GM18526 (cell line): ENCODE data around the gene FIZ1.

ENCODE experiments used
- POLR2A ChIP-seq: IDR thresholded peaks from 3 replicates; pipeline ENCODE4 v1.6.1; 2011; ENCODE audit not compliant: insufficient read length; ENCODE audit errors: extremely low read depth

FIZ1 gene

DNA sequence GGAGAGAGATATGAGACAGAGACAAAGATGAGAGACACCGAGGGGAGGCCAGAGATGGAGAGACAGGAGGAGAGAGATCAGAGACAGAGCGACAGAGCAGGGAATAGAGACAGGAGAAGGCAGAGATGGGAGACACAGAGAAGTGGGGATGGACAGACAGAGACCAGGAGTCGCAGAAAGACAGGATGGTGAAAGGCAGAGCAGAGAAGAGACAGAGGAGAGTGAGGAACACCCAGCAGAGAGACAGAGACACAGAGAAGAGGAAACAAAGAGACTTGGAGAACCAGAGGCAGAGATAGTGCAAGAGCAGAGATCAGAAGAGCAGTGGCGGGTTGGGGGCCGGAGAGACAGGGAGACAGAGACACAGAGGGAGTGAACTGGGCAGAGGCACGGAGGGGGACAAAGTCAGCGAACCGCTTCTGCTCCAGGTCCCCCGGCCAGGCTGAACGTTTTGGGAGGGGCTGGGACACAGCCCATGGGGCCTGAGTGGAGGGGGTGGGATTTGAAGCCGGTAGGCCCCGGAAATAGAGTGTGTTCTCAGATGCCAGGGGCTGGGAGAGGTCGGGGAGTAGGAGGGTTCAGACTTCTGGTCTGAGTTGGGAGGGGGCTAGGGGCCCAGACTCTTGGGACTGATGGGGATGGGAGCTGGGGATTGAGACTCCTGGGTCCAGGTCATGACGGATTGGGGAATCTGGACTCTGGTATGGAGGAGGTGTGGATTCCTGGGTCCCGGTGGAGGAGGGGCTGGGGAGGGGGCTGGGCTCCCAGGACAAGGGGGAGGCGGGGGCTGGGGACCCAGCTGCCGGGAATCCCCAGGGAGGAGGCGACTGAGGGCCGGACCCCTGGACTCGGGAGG lies 19.3 kb downstream of the FIZ1 start:
- no peak for TF ChIP-seq POLR2A

DNA sequence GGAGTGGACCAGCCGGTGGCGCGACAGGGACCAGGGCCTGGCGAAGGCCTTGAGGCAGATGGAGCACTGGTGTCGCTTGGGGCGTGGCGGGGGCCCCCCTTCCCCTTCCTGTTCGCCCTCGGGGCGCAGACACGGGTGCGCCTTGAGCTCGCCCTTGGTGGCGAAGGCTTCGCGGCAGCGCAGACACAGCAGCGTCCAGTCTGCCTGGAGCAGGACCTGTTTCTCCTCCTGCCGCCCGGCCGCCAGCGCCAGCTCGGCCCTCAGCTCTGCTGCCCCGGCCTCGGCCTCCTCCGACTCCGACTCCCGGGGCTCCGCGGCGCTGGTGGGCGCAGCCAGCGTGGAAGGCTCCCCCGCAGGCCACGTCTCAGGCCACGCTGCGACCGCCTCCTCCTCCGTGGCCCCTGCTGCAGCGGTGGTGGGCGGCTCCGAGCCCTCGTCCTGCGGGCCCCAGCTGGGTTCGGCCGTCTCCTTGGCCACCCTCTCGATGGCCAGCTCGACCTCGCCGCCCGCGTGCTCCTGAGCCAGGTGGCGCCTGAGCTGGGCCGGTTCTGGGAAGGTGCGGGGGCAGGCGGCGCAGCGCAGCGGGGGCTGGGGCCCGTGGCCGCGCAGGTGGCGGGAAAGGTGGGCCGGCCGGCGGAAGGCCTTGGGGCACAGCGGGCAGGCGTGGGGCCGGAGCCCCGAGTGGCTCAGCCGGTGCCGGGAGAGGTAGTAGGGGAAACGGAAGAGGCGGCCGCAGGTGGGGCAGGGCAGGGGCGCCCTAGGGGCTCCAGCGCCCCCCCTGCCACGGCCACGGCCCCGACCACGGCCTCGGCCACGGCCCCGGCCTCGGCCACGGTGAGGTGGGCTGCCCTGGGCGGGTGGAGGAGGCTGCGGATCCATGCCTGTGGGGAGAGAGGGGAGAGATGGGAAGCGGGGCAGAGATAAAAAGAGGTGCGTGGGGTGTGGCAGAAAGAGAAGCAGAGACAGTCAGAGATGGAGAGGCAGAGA lies 20.3 kb downstream of the FIZ1 start:
- no peak for TF ChIP-seq POLR2A

DNA sequence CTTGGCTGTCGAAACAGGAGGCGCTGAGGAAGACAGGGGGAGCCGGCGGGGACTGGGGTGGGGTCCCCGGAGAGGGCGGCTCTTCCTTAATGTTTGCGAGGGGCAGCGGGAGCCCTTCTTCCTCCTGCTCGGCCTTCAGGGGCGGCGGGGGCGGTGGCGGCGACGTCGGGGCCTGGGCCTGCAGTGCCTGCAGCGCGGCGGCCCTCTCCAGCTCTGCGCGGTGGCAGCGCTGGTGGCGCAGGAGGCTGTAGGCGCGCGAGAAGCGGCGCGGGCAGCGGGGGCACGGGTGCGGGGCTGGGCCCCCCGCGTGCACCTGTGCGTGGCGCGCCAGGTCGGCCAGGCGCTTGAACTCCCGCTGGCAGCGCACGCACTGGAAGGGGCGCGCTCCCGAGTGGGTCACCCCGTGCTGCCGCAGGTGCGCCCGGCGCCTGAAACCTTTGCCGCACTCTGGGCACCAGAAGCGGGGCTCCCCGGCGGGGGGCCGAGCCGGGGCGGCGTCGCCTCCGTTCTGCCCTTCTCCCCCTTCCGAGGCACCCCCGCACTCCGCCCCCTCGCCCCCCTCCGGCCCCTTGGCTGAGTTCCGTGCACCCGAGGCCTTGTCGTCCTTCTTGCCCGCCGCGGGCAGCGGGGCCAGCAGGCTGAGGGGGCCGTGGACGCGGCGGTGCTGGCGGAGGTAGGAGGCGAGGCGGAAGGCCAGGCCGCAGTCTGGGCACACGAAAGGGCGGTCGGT lies 21.1 kb downstream of the FIZ1 start:
- no peak for TF ChIP-seq POLR2A

DNA sequence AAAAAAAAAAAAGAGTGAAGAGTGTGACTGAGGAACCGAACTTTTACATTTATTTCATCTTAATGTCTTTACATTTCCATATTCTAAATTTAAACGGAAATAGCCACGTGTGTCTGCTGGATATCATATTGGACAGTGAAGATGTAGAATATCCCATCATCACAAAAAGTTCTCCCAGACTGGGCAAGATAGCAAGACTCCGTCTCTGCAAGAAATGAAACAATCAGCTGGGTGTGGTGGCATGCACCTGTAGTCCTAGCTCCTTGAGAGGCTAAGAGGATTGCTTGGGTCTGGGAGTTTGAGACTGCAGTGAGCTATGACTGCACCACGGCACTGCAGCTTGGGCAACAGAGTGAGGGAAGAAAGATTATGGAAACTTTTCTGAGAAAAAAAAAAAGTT lies 22.6 kb downstream of the FIZ1 start:
- no peak for TF ChIP-seq POLR2A

DNA sequence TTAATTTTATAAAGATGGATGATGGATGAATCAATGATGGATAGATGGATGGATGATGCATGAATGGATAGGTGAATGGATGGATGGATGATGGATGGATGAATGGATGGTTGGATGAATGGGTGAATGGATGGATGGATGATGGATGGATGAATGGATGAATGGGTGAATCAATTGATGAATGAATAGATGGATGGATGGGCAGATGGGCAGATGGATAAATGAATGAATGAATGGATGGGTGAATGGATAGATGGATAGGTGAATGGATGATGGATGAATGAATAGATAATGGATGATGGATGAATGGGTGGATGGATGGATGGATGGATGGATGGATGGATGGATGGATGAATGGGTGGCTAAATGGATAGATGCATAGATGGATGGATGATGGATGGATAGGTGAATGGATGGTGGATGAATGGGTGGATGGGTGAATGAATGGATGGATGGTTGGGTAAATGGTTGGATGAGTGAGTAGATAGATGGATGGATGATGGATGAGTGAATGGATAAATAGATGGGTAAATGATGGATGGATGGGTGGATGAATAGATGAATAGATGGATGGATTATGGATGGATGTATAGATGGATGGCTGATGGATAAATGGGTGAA lies 31.5 kb downstream of the FIZ1 start:
- no peak for TF ChIP-seq POLR2A

DNA sequence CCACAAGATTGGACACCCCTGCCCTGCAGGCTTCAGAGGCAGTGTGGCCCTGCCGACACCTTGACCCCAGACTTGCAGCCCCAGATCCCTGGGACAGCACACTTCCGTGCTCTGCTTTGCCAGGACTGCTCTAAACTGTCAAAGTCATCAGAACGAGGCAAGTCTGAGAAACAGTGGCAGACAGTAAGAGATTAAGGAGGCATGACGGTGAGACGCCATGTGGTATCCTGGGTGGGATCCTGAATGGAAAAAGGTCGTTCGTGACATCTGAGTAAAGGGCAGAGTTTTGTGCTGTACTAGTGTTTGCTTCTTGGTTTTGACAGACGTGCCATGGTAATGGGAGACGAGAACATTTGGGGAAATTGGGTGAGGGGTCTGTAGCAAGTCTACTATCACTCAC lies 32.5 kb downstream of the FIZ1 start:
- no peak for TF ChIP-seq POLR2A

DNA sequence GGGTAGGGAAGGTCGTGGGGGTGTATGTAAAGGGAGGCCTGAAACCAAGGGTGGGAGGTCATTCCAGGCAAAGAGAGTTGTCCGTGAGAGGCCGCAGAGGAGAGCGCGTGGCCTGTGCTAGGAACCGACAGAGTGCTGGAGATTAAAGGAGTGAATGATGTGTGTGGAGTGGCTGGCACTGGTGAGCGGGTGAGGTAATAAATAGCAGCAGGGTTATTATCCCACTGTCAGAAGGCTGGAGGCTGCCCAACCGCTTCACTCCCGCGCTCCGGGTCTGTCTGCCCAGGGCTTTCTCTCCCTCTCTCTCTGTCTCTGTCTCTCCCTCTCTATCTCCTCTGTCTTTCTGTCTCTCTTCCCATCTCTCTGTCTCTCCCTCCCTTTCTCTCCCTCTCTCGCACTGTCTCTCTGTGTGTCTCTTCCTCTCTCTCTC lies 36.0 kb downstream of the FIZ1 start:
- no peak for TF ChIP-seq POLR2A

DNA sequence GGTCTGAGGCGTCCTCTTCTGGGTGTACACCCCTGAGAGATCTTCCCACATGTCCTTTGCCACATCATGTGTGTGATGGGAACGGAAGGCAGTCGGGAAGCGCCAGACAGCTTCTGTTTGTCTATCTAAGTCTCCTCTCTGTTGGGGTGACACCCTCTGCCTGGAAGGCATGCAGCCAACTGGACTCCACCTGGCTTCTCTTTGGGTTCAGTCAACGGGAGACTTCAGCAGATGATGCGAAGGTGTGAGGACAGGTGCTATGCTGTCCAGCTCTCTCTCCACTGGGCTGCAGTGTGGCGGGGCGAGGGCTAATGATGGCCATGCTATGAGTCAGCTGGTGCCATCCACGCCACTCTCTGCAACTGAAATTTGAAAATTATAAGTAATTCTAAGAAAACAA lies 39.6 kb downstream of the FIZ1 start:
- TF ChIP-seq POLR2A, result no peak

DNA sequence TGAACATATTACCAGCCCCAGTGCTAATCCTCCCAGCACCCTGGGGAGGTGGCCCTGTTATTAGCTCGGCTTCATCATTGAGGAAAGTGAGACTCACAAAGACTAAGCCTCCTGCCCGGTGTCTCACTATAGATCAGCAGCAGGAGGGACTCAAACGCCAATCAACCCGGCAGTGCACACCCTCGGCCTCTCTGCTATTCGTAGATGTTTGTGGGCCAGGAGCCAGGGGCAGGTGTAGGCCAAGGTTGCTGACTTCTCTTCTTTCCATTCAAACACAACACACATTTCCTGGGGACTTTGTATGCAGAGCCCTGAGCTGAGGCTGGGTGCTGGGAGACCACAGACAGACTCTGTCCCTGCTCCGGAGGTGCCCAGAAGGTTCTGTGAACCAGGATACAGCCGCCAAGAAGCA lies 44.6 kb downstream of the FIZ1 start:
- TF ChIP-seq POLR2A, result no peak

DNA sequence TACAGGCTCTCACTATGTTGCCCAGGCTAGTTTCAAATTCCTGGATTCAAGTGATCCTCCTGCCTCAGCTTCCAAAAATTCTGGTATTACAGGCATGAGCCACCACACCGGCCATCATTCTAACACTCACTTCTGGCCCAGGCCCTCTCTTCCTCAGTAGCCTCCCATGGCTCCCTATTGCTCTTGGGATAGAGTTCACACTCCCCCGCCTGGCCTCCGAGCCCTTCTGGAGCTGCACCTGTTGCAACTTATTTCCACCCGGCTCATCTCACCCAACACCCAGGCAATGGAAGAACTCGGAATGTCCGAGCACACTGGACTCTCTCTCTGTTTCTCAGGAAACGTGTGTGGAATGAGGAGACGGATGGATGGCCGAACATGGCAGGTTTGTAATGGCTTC lies 45.0 kb downstream of the FIZ1 start:
- TF ChIP-seq POLR2A, result no peak

DNA sequence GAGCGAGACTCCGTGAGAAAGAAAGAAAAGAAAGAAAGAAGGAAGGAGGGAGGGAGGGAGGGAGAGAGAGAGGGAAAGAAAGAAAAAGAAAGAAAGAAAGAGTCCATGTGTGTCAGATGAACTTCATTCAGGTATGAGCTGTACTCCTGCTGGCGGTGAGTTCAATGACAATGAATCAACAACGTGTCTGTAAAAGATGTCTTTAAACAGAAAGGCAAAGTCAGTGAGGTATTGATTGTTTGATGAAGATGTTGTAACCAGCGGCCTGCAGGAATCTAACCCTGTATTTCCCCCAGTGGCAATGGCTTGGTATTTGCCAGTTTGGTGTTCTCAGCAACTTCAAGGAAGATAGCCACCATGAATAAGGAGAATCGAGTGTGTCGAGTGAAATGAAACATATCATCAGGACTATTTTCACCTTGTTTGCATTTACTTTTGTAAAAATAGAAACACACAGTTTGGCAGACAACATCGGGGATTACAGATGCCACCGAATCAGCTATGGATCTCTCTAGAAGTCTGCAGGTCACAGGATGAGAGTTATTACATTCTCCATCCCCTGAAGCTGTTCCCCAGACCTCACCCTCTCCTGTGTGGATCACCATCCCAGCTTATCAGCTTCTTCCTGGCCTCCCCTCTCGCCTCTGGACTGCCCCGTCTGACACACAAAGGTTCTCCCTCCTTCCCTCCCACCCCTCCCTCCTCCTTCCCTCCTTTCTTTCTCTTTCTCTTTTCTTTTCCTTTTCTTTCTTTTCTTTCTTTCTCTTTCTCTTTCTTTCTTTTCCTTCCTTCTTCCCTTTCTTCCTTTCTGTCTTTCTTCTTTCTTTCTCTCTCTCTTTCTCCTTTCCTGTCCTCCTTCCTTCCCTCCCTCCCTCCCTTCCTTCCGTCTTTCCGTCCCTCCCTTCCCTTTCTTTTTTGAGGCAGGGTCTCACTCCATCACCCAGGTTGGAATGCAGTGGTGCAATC lies 45.8 kb downstream of the FIZ1 start:
- TF ChIP-seq POLR2A, result no peak

DNA sequence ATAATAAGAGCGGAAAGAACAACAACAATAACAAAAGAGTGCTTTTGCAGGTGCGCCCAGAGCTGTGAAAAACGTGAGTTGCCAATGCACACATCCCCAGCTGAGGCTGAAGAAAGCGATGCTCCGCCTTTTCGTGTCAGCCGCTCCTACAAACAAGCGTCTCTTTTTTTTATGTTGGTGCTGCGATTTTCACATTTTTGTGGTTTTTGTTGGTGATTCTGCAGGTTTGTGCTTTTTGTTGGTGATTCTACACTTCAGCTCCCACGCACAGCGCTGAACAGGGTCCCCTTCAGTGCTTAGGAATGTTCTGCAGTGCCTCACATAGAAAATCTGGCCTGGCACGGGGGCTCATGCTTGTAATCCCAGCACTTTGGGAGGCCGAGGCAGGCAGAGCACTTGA lies 46.7 kb downstream of the FIZ1 start:
- TF ChIP-seq POLR2A, result no peak

DNA sequence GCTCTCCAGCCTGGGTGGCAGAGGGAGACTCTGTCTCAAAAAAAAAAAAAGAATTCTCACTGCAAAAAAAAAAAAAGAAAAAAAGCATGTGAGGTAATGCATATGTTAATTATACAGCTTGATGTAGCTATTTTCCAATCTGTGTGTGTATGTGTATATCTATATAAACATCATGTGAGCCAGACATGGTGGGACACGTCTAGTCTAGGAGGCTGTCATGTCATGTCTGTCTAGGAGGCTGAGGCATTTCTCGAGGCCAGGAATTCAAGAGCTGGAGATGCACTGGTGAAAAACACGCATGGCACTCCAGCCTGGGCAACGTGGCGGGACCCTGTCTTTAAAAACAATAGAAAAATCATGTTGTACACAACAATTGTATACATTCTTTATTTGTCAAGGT lies 47.1 kb downstream of the FIZ1 start:
- TF ChIP-seq POLR2A, result no peak

DNA sequence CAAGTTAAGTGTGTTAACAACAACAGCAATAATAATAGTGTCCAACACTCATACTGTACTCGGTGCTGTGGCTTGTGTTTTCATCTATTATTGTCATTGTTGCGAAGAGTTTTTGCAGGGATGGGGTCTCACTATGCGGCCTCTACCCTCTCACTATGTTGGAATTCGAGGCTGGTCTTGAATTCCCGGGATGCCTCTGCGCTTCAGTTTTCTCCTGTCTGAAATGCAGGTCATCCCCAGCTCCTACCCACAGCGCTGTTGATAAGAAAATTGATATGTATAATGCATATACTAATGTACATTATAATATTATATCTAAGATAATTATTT lies 49.0 kb downstream of the FIZ1 start:
- no peak for TF ChIP-seq POLR2A
